ENCODE results near the gene PCDHGB1.
"Not testable (repeated sequence)": the region's sequence is repeated elsewhere in the genome, so short reads cannot be mapped to it uniquely, and the experiment has no call there.

Gene PCDHGB1

DNA sequence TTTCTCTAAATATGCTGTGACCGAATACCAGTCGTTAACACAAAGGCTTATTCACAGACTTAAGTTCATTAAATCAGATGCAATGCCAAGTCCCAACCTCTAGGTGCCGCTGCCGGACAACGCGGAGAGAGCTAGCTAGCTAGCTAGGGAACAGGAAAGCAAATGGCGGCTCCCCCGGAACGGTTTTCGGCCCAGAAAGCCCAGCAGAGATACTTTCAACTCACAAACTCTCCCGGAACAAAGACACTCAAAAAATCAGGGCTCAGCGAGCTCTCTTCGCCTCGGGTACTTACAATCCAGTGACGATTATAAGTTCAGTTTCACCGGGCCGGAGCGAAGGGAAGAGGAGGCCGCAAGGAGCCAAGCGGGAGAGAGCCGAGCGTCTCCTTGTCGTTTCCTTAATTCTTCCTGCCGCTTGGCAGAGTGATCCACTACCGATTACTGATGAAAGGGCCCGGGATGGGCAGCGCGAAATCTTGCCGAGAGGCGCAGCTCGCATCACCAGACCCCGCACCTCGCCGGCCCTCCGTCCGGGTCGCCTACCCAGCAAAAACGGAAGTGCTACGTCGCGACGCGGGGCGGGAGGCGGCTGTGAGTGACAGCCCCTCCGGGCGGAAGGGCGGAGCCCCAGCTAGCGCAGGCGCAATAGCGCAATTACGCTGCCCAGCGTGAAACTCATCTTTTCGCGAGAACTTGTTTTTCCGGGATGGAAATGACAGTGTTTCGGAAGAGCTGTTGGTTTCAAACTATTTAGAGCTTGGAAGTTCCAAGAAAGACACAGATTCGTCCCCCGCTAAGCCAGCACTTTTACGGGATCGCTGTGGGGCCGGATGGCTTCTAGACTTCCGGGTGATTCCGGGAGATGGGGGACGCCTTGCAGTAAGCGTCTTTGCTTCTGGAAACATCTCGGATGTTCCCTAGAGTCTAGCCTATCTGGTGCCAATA lies 29.4 kb upstream of the PCDHGB1 start, which contains the start of gene TAF7:
TAF7 (minus strand) TSS at position 560 of the 945 bp plus-strand sequence. CDS start 740 bp downstream, outside the sequence.
- peak within 1 kb of the TSS; percentile 85 for H3K4me3 ChIP-seq (ENCODE audit: low read length)
- DNase-seq (ENCODE audit: low read depth) = peak; percentile 93
- TF ChIP-seq, protein P1, sequence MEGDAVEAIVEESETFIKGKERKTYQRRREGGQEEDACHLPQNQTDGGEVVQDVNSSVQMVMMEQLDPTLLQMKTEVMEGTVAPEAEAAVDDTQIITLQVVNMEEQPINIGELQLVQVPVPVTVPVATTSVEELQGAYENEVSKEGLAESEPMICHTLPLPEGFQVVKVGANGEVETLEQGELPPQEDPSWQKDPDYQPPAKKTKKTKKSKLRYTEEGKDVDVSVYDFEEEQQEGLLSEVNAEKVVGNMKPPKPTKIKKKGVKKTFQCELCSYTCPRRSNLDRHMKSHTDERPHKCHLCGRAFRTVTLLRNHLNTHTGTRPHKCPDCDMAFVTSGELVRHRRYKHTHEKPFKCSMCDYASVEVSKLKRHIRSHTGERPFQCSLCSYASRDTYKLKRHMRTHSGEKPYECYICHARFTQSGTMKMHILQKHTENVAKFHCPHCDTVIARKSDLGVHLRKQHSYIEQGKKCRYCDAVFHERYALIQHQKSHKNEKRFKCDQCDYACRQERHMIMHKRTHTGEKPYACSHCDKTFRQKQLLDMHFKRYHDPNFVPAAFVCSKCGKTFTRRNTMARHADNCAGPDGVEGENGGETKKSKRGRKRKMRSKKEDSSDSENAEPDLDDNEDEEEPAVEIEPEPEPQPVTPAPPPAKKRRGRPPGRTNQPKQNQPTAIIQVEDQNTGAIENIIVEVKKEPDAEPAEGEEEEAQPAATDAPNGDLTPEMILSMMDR (conservative IDR thresholded peaks at IDR 0.05; ENCODE audit: low read length) = peak; percentile 88

DNA sequence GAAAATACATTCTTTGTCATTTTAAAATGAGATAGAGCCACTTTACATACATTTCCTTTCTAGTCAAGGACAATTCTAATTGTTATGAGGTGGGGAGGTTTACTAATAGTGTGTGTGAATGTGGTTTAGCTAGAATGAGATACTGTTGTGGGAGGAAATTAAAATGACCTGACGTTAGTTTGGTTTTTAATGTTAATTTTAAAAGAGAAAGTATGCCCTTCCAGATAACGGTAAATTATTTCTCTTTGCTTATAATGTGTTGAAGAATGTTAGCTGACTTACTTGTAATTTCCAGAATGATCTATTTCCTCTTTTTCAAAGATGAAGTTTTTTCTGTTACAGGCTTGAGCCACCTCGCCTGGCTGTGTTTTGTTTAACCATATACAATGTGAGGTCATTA lies 27.6 kb upstream of the PCDHGB1 start:
- DNase-seq (ENCODE audit: low read depth) = no peak
- no peak overlapping the region for H3K4me3 ChIP-seq (ENCODE audit: low read length)
- TF ChIP-seq, protein P1 (conservative IDR thresholded peaks at IDR 0.05; ENCODE audit: low read length) = no peak

DNA sequence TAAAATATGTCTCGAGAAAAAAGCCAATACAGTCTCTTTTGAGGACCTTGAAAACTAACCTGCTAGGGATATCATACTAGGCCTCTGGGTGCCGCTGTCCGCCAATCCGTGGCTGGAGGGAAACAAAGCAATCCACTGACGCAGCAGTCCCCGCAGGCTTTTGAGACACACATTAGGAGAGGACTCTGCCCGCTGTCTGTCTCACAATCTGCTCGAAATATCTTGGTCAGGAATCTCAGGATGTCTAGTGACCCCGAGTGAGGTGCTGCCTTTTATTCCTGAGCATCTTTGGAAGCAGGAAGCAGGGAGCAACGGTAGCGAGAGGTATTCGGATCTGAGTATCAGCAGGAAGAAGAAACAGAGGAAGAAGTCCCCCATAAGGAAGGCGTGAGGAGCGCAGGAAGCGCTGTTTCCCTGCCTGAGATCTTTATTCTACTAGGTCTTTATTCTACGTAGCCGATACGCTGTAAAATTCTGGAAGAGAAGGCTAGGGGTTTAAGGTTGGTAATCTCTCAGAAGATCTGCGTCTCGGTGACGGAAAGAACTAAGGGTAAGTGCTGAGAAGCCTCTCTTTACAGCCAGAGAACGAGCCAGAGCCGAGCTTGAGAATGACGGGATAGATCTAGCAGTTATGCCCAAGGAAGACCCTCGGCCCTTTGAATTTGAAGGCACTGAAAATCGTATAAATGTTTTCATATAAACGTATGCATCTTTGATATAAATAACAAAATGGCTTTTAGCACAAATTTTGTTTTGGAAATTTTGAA lies 23.6 kb upstream of the PCDHGB1 start:
- TF ChIP-seq, protein P1 (conservative IDR thresholded peaks at IDR 0.05; ENCODE audit: low read length) = peak; percentile 87
- peak overlapping the region; percentile 71 for H3K4me3 ChIP-seq (ENCODE audit: low read length)
- peak; percentile 73 for DNase-seq (ENCODE audit: low read depth)

DNA sequence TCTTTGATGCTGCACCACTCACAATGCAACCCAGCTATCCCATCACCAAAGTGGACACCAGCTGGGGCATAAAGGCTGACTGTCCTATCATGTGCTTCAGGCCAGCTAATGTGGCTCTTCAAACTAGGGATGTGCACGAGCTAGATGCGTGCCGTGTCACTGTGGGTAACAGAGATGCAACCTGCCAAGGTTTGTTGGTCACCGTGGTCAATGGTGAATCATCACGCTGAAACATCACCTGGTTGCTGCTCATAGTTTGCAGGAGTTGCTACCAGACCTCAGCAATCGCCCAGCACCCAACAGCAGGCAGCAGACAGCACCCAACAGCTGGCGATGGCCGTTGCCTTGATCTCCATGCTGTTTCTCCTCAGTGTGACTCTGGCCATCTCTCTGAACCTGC lies 21.7 kb upstream of the PCDHGB1 start:
- TF ChIP-seq, protein P1 (conservative IDR thresholded peaks at IDR 0.05; ENCODE audit: low read length) = no peak
- H3K4me3 ChIP-seq (ENCODE audit: low read length) = no peak overlapping the region
- no peak for DNase-seq (ENCODE audit: low read depth)

DNA sequence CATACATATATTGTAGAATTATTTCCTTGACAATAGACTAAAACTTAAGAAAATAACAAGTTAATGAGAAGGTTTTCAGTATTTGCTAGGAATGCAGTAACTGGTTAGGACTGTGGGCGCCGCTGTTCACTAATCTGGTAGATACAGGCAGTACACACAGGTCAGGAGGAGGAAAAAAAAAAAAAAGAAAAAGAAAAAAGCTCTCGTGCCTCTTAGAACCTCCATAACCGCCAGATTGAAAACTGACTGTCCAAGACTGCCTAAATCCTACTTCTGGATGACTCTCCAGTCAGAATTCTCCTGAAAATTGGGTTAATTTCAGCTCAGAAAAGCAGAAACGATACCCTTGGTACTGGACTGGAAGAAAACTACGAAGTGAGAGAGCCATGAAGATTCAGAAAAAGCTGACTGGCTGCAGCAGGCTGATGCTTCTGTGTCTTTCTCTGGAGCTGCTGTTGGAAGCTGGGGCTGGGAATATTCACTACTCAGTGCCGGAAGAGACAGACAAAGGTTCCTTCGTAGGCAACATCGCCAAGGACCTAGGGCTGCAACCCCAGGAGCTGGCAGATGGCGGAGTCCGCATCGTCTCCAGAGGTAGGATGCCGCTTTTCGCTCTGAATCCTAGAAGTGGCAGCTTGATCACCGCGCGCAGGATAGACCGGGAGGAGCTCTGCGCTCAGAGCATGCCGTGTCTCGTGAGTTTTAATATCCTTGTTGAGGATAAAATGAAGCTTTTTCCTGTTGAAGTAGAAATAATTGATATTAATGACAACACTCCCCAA lies 19.4 kb upstream of the PCDHGB1 start, which contains the start of gene PCDHGA1:
PCDHGA1 (plus strand) TSS at position 216 of the 782 bp plus-strand sequence.
- DNase-seq (ENCODE audit: low read depth) = peak; percentile 70
- TF ChIP-seq, protein P1 (conservative IDR thresholded peaks at IDR 0.05; ENCODE audit: low read length) = peak; percentile 72
- peak within 1 kb of the TSS; percentile 62 for H3K4me3 ChIP-seq (ENCODE audit: low read length)

DNA sequence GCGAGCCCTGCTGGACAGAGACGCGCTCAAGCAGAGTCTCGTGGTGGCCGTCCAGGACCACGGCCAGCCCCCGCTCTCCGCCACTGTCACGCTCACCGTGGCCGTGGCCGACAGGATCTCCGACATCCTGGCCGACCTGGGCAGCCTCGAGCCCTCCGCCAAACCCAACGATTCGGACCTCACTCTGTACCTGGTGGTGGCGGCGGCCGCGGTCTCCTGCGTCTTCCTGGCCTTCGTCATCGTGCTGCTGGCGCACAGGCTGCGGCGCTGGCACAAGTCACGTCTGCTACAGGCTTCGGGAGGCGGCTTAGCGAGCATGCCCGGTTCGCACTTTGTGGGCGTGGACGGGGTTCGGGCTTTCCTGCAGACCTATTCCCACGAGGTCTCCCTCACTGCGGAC lies 17.3 kb upstream of the PCDHGB1 start:
- not testable (repeated sequence) for DNase-seq (ENCODE audit: low read depth); H3K4me3 ChIP-seq (ENCODE audit: low read length)
